ENCODE measurements around the gene ZFHX2. TPM values are rescaled to one million over a fixed set of nuclear protein-coding genes. Genes with fewer than 3 reads are reported as not detected.
A peak's percentile ranks its signal among the peaks of the same experiment; 100 is the strongest.

ZFHX2 gene
- total and polyA plus RNA-seq, 2 of the 4 experiments (the other 2 are of a cell fraction), result 0.18 to 0.53 TPM

GRCh38 chr14:23512156-23512555 is 39.4 kb downstream of the ZFHX2 start:
- Histone ChIP-seq H3K9me1 (ENCODE audit: insufficient read depth, low read length) (peaks cover 4% of the 10 kb centered on the region; the same call in 1 of the 2 replicates), H2BK15ac (ENCODE audit: low read depth, low read length) (no peak overlapping the region), H4K20me1 (ENCODE audit: insufficient read depth, low read length) (no peaks in the 10 kb centered on the region), H2AK9ac (replicated peaks; ENCODE audit: low read depth, low read length, poor library complexity) (peak overlapping the region; percentile 34), H4K91ac (ENCODE audit: insufficient read depth, low read depth, low read length) (no peak overlapping the region), H2AK5ac (ENCODE audit: low read depth, low read length) (no peak overlapping the region), H3K9ac (ENCODE audit: low read depth, low read length) (peak overlapping the region; percentile 55; the same call in 1 of the 2 replicates), H3K9me3 (ENCODE audit: control insufficient read depth, insufficient read depth, low read length) (no peaks in the 10 kb centered on the region), H3K4ac (ENCODE audit: low read depth, low read length) (no peak overlapping the region), H3K23ac (ENCODE audit: low read depth, low read length) (no peak overlapping the region), H3K4me2 (ENCODE audit: low read depth, low read length) (peak overlapping the region; percentile 83), H2BK120ac (ENCODE audit: low read depth, low read length) (no peak overlapping the region), H3K36me3 (ENCODE audit: control insufficient read depth, insufficient read depth, low read length) (no peaks in the 10 kb centered on the region), H3K4me3 (ENCODE audit: insufficient read depth, low read depth, low read length) (peak overlapping the region; percentile 46), H2AFZ (replicated peaks; ENCODE audit: low read length, poor library complexity) (peak overlapping the region; percentile 71), H4K8ac (ENCODE audit: low read depth in 2 of 2, low read length in 2 of 2) (no peak overlapping the region), H2BK20ac (ENCODE audit: low read depth, low read length) (no peak overlapping the region), H3K56ac (ENCODE audit: extremely low read depth, insufficient read depth, low read length) (no peak overlapping the region), H3K27ac (ENCODE audit: insufficient read depth, low read length) (no peak overlapping the region), H3K4me1 (ENCODE audit: control insufficient read depth, insufficient read depth, low read length) (no peaks in the 10 kb centered on the region), H3K79me1 (ENCODE audit: low read depth in 1 of 2, low read length in 2 of 2) (no peaks in the 10 kb centered on the region), H4K5ac (ENCODE audit: low read depth, low read length) (peak overlapping the region; percentile 81; the same call in 1 of the 2 replicates), H3K14ac (replicated peaks; ENCODE audit: low read depth, low read length) (no peak overlapping the region), H2BK5ac (ENCODE audit: low read depth, low read length, poor library complexity, severe bottlenecking) (no peak overlapping the region), H3K18ac (ENCODE audit: low read depth, low read length) (no peak overlapping the region), H3K27me3 (ENCODE audit: control insufficient read depth, insufficient read depth, low read length) (no peaks in the 10 kb centered on the region)
- ChIA-PET CTCF (no interaction called here), POLR2A (ENCODE audit: unreplicated experiment) (no interaction called here)
- no CpG with 5 or more reads among the region's 13 CpGs for WGBS, 2 experiments (ENCODE audit: extremely low coverage in 2 of 2, insufficient read length in 1 of 2)
- no peak for DNase-seq
- dilution Hi-C loops (cut with HindIII; ENCODE audit: low sequenced_read_pairs, unreplicated experiment) (no loop called here), in situ Hi-C loops (cut with MboI; ENCODE audit: low sequenced_read_pairs) (no loop called here), intact Hi-C loops (cut with micrococcal nuclease) (no loop called here)
- ATAC-seq (ENCODE audit: low read depth), result peak; percentile 24; the same call in 1 of the 2 replicates
- TF ChIP-seq FOS (IDR thresholded peaks at IDR 0.05; ENCODE audit: low read depth, low read length) (no peak), MAFK (IDR thresholded peaks at IDR 0.05; ENCODE audit: low read depth, low read length) (no peak), RCOR1 (IDR thresholded peaks at IDR 0.05; ENCODE audit: insufficient replicate concordance, low read length) (no peak), MAZ (IDR thresholded peaks at IDR 0.05; ENCODE audit: borderline replicate concordance, low read depth, low read length) (no peak), SMC3 (IDR thresholded peaks at IDR 0.05; ENCODE audit: low read depth, low read length) (no peak), USF2 (IDR thresholded peaks at IDR 0.05; ENCODE audit: low read depth, low read length) (no peak), CTCF (conservative IDR thresholded peaks at IDR 0.05; ENCODE audit: low read depth, low read length) (no peak), ELK1 (IDR thresholded peaks at IDR 0.05; ENCODE audit: borderline replicate concordance, low read depth, low read length) (no peak), CHD1 (IDR thresholded peaks at IDR 0.05; ENCODE audit: low read depth, low read length) (no peak), RFX5 (IDR thresholded peaks at IDR 0.05; ENCODE audit: low read depth, low read length) (no peak), CEBPB (IDR thresholded peaks at IDR 0.05; ENCODE audit: low read depth, low read length) (no peak), BHLHE40 (IDR thresholded peaks at IDR 0.05; ENCODE audit: low read depth, low read length) (no peak), RAD21 (IDR thresholded peaks at IDR 0.05; ENCODE audit: low read length) (no peak), POLR2A (IDR thresholded peaks at IDR 0.05; ENCODE audit: low read depth, low read length) (no peak), MXI1 (IDR thresholded peaks at IDR 0.05; ENCODE audit: borderline replicate concordance, low read depth, low read length) (no peak), NFE2L2 (IDR thresholded peaks at IDR 0.05; ENCODE audit: low read depth, low read length) (no peak)
- BruUV-seq (replicated peaks), result no TSS peak
